H1 (cell line): Measurements from ENCODE around the gene SLU7. TPM values are rescaled to one million over a fixed set of nuclear protein-coding genes. Genes with fewer than 3 reads are reported as not detected.

Experiments used
- CTCF ChIA-PET: fragments of 300-600 bp; sonication (Branson Sonifier 250); formaldehyde crosslinking; loops from one replicate; lab custom pipeline; 2021; ENCODE audit not compliant: partially characterized antibody; lab: Charles Lee
- POLR2A ChIA-PET: fragments of 300-600 bp; sonication (Branson Sonifier 250); formaldehyde crosslinking; loops from one replicate; lab custom pipeline; 2021; ENCODE audit warnings: inconsistent platforms; ENCODE audit not compliant: partially characterized antibody; lab: Charles Lee
- DNase-seq, 2 experiments: peaks; one replicate each; pipeline versions ENCODE4 v3.0.0 to v3.0.0-alpha.2; 2010 to 2022; ENCODE audit warnings: low spot score in 2 of 2, low read depth in 1 of 2, mixed read lengths in 1 of 2
- FAIRE-seq: peaks from 2 replicates; lab custom pipeline; 2011; peaks lifted over from hg19 to GRCh38; lab: Jason Lieb, UNC
- H2AFZ ChIP-seq: 2 replicates; pipeline ENCODE4 v1.8.1; 2012; ENCODE audit warnings: low read length, inconsistent platforms
- H2AK5ac ChIP-seq: 2 replicates; pipeline ENCODE4 v1.6.1; 2013; ENCODE audit warnings: low read depth, low read length
- H2BK120ac ChIP-seq: replicated peaks from 2 replicates; pipeline ENCODE3; 2013; ENCODE audit warnings: low read depth, low read length, inconsistent platforms
- H2BK12ac ChIP-seq: 2 replicates; pipeline ENCODE4 v1.6.1; 2013; ENCODE audit warnings: low read depth, low read length
- H2BK15ac ChIP-seq: 2 replicates; pipeline ENCODE4 v1.6.1; 2013; ENCODE audit warnings: low read length
- H2BK20ac ChIP-seq: 2 replicates; pipeline ENCODE4 v1.6.1; 2013; ENCODE audit warnings: low read length
- H2BK5ac ChIP-seq: 2 replicates; pipeline ENCODE4 v1.6.1; 2013; ENCODE audit warnings: low read depth, low read length
- H3K14ac ChIP-seq: 2 replicates; pipeline ENCODE4 v1.6.1; 2013; ENCODE audit warnings: inconsistent platforms; ENCODE audit not compliant: insufficient read length
- H3K18ac ChIP-seq: 2 replicates; pipeline ENCODE4 v1.6.1; 2013; ENCODE audit warnings: low read length; ENCODE audit errors: extremely low read depth
- H3K23ac ChIP-seq: 2 replicates; pipeline ENCODE4 v1.6.1; 2013; ENCODE audit warnings: inconsistent platforms; ENCODE audit not compliant: insufficient read length
- H3K23me2 ChIP-seq: 2 replicates; pipeline ENCODE4 v1.6.1; 2013; ENCODE audit warnings: low read depth, low read length
- H3K27ac ChIP-seq: 2 replicates; pipeline ENCODE4 v1.6.1; 2011; ENCODE audit warnings: low read depth, low read length, inconsistent platforms
- H3K27me3 ChIP-seq, 4 experiments: replicated peaks in 1 of 4; 1 replicate in 1 of 4; 2 replicates in 3 of 4; pipeline versions ENCODE4 v1.6.1 to v1.8.1; 2011 to 2013; ENCODE audit warnings: low read length in 3 of 4, mild to moderate bottlenecking in 3 of 4, inconsistent platforms in 2 of 4, mixed read lengths in 2 of 4, moderate library complexity in 1 of 4; ENCODE audit not compliant: control insufficient read depth in 3 of 4, insufficient read depth in 3 of 4; ENCODE audit errors: extremely low read depth in 1 of 4
- H3K36me3 ChIP-seq, 4 experiments: 2 replicates each; pipeline versions ENCODE4 v1.6.1 to v1.8.1; 2011 to 2013; ENCODE audit warnings: mild to moderate bottlenecking in 4 of 4, low read length in 3 of 4, moderate library complexity in 2 of 4, control low read depth in 1 of 4, inconsistent platforms in 1 of 4; ENCODE audit not compliant: insufficient read depth in 4 of 4, control insufficient read depth in 2 of 4
- H3K4ac ChIP-seq: replicated peaks from 2 replicates; pipeline ENCODE3; 2013; ENCODE audit warnings: low read length, low read depth, mixed read lengths, inconsistent platforms; ENCODE audit not compliant: insufficient read length
- H3K4me1 ChIP-seq, 4 experiments: replicated peaks in 1 of 4; 1 replicate in 1 of 4; 2 replicates in 3 of 4; pipeline versions ENCODE4 v1.6.1 to v1.8.1; 2011 to 2013; ENCODE audit warnings: low read length in 3 of 4, inconsistent platforms in 2 of 4, mixed read lengths in 1 of 4; ENCODE audit not compliant: insufficient read depth in 4 of 4, control insufficient read depth in 3 of 4
- H3K4me2 ChIP-seq, 2 experiments: 2 replicates each; pipeline versions ENCODE4 v1.6.1 to v1.8.1; 2011 to 2013; ENCODE audit warnings: low read depth in 2 of 2, low read length in 2 of 2, control low read depth in 1 of 2, inconsistent platforms in 1 of 2, mild to moderate bottlenecking in 1 of 2; ENCODE audit not compliant: insufficient read depth in 1 of 2
- H3K4me3 ChIP-seq, 4 experiments: fragments of 200-600, 300-600 bp in 1 of 4; sonication (generic), shearing (Covaris generic), sonication (Bioruptor Twin) in 1 of 4; 2 replicates each; pipeline versions ENCODE4 v1.5.1 to v1.8.1; 2011 to 2016; ENCODE audit warnings: low read length in 4 of 4, low read depth in 3 of 4, control low read depth in 2 of 4, inconsistent platforms in 2 of 4, mild to moderate bottlenecking in 2 of 4, mixed read lengths in 1 of 4, moderate library complexity in 1 of 4; ENCODE audit not compliant: insufficient read depth in 2 of 4; ENCODE audit errors: extremely low read depth in 1 of 4
- H3K56ac ChIP-seq: replicated peaks from 2 replicates; pipeline ENCODE3; 2013; ENCODE audit warnings: low read depth, mild to moderate bottlenecking, mixed read lengths, low read length, inconsistent platforms; ENCODE audit not compliant: insufficient read length
- H3K79me1 ChIP-seq: 2 replicates; pipeline ENCODE4 v1.6.1; 2013; ENCODE audit warnings: low read depth, low read length, control low read depth
- H3K79me2 ChIP-seq, 2 experiments: 2 replicates each; pipeline versions ENCODE4 v1.6.1 to v1.8.1; 2012 to 2013; ENCODE audit warnings: low read length in 2 of 2, mild to moderate bottlenecking in 2 of 2, inconsistent platforms in 1 of 2; ENCODE audit not compliant: insufficient read depth in 2 of 2, control insufficient read depth in 1 of 2
- H3K9ac ChIP-seq, 4 experiments: replicated peaks in 1 of 4; 1 replicate in 1 of 4; 2 replicates in 3 of 4; pipeline versions ENCODE4 v1.6.1 to v1.8.1; 2011 to 2013; ENCODE audit warnings: low read depth in 3 of 4, low read length in 3 of 4, control low read depth in 2 of 4, mild to moderate bottlenecking in 2 of 4, moderate library complexity in 2 of 4, inconsistent platforms in 1 of 4; ENCODE audit errors: extremely low read depth in 1 of 4
- H3K9me3 ChIP-seq, 2 experiments: 2 replicates each; pipeline versions ENCODE4 v1.6.1 to v1.8.1; 2012 to 2013; ENCODE audit warnings: mild to moderate bottlenecking in 2 of 2, moderate library complexity in 2 of 2, control low read depth in 1 of 2, inconsistent platforms in 1 of 2, low read depth in 1 of 2, low read length in 1 of 2, mixed read lengths in 1 of 2; ENCODE audit not compliant: insufficient read depth in 2 of 2
- H4K20me1 ChIP-seq, 2 experiments: replicated peaks in 1 of 2; 2 replicates each; pipeline versions ENCODE3 to v1.8.1; 2011 to 2013; ENCODE audit warnings: inconsistent platforms in 2 of 2, low read length in 2 of 2, mild to moderate bottlenecking in 1 of 2; ENCODE audit not compliant: insufficient read depth in 2 of 2, control insufficient read depth in 1 of 2
- H4K5ac ChIP-seq: 2 replicates; pipeline ENCODE4 v1.6.1; 2013; ENCODE audit warnings: low read length, low read depth, mixed read lengths, inconsistent platforms; ENCODE audit not compliant: insufficient read length
- H4K8ac ChIP-seq: 2 replicates; pipeline ENCODE4 v1.8.0; 2013; ENCODE audit warnings: mild to moderate bottlenecking, moderate library complexity, low read length, inconsistent platforms; ENCODE audit not compliant: insufficient read depth; ENCODE audit errors: extremely low read depth
- H4K91ac ChIP-seq: replicated peaks from 2 replicates; pipeline ENCODE3; 2013; ENCODE audit warnings: low read length, mixed read lengths, inconsistent platforms; ENCODE audit not compliant: insufficient read length
- ATF2 ChIP-seq: IDR thresholded peaks from 2 replicates; pipeline ENCODE4 v1.6.1; 2012; ENCODE audit warnings: low read length, inconsistent platforms
- CTBP2 ChIP-seq: IDR thresholded peaks from 2 replicates; pipeline ENCODE4 v1.7.0; 2011; ENCODE audit warnings: borderline replicate concordance, mild to moderate bottlenecking, moderate library complexity, mixed read lengths, low read length; ENCODE audit not compliant: insufficient read depth, insufficient read length
- EGR1 ChIP-seq: IDR thresholded peaks from 2 replicates; pipeline ENCODE4 v1.6.1; 2011; ENCODE audit warnings: low read depth, low read length, borderline replicate concordance
- FOSL1 ChIP-seq: IDR thresholded peaks from 2 replicates; pipeline ENCODE4 v1.6.1; 2011; ENCODE audit warnings: mild to moderate bottlenecking, low read depth, low read length, moderate library complexity; ENCODE audit not compliant: insufficient read depth
- KDM1A ChIP-seq: fragments of 200-600, 300-600 bp; sonication (generic); IDR thresholded peaks from 2 replicates; pipeline ENCODE4 v1.7.1; 2016; ENCODE audit warnings: mild to moderate bottlenecking, low read length, borderline replicate concordance
- SP4 ChIP-seq: IDR thresholded peaks from 2 replicates; pipeline ENCODE4 v1.6.1; 2012; ENCODE audit warnings: low read length, inconsistent platforms
- SUZ12 ChIP-seq: fragments of 200-600 bp; sonication (generic); IDR thresholded peaks from 2 replicates; pipeline ENCODE4 v1.6.1; 2012; ENCODE audit warnings: mild to moderate bottlenecking, inconsistent platforms, low read length, moderate library complexity, mixed read lengths
- USF2 ChIP-seq: IDR thresholded peaks from 2 replicates; pipeline ENCODE4 v1.6.1; 2011; ENCODE audit warnings: low read length, improper control_type of control experiment
- WGBS, 2 experiments: shearing (Covaris generic) in 1 of 2; methylation state at CpG; one replicate each; pipeline versions ENCODE4 v1.1.6 to v1.1.7; 2013 to 2015; ENCODE audit warnings: low lambda C conversion rate in 2 of 2, mixed read lengths in 2 of 2, inconsistent platforms in 1 of 2, low coverage in 1 of 2, missing lambda C conversion rate in 1 of 2; ENCODE audit not compliant: insufficient replicate concordance in 2 of 2, insufficient coverage in 1 of 2, insufficient read length in 1 of 2; ENCODE audit errors: extremely low coverage in 1 of 2, missing lambda C conversion rate in 1 of 2; 5-methylcytosine and 5-hydroxymethylcytosine counted together
- polyA plus RNA-seq, 7 experiments: library from polyadenylated mRNA; depleted of rRNA in 3 of 7; stranded (reverse) in 5 of 7; unstranded in 2 of 7; fragments of >200 nt in 5 of 7; fragments of 200-250 nt in 2 of 7; gene quantifications; 1 replicate in 5 of 7; 2 replicates in 1 of 7; 4 replicates in 1 of 7; pipeline versions ENCODE4 v1.2.1 to v1.2.3, GENCODE V29; 2011 to 2013; ENCODE audit warnings: missing spikeins in 2 of 7, mixed read lengths in 2 of 7
- total RNA-seq: library from RNA; stranded (reverse); fragmentation: NEBNext Ultra II Directional; extraction: Animal tissue kit (Norgen Biotek cat#: 25700); gene quantifications from 2 replicates; pipeline ENCODE4 v1.2.1, GENCODE V29; 2021

The SLU7 gene
- total and polyA plus RNA-seq, 2 of the 8 experiments (the other 6 are each of a cell fraction or from before 2014, with no cell fraction given) = 6.0 to 34.1 TPM

- H2BK120ac ChIP-seq = no peak overlapping the region
- H3K9me3 ChIP-seq = no peaks in the 10 kb centered on the region
- no peak overlapping the region for H3K4me3 ChIP-seq
- CTCF ChIA-PET = interaction anchor here (0.6 to 6.2 kb wide), 7 partner anchors 17 to 346 kb away, joined by 3 to 81 read pairs (median 25); no protein-coding TSS in a partner anchor
- FAIRE-seq (no peak), DNase-seq (no peak)
- H4K91ac ChIP-seq = no peak overlapping the region
- H2BK12ac ChIP-seq = no peak overlapping the region
- no peak overlapping the region for H3K4me2 ChIP-seq
- POLR2A ChIA-PET = interaction anchor here (1.1 kb wide), 1 partner anchor 255 kb away, joined by 3 read pairs; no protein-coding TSS in a partner anchor
- H3K9ac ChIP-seq = no peak overlapping the region
- H2BK5ac ChIP-seq = no peak overlapping the region
- H3K4ac ChIP-seq = no peak overlapping the region
- WGBS, 2 experiments = 80% methylated on average over 1 of the region's 1 CpG; no CpG with 5 or more reads in 1 of the 2 experiments
- no peaks in the 10 kb centered on the region for H4K20me1 ChIP-seq
- H3K14ac ChIP-seq = no peak overlapping the region
- no peaks in the 10 kb centered on the region; the same call in 1 of the 2 replicates for H3K23me2 ChIP-seq
- H4K8ac ChIP-seq = no peak overlapping the region
- H3K56ac ChIP-seq = no peak overlapping the region
- no peak overlapping the region for H2BK15ac ChIP-seq
- H3K23ac ChIP-seq = no peak overlapping the region
- H3K27me3 ChIP-seq = no peaks in the 10 kb centered on the region
- no peak overlapping the region for H2BK20ac ChIP-seq
- H3K79me1 ChIP-seq = no peaks in the 10 kb centered on the region
- no peak overlapping the region for H3K18ac ChIP-seq
- H3K27ac ChIP-seq = no peak overlapping the region
- no peak overlapping the region for H2AK5ac ChIP-seq
- H3K36me3 ChIP-seq = no peaks in the 10 kb centered on the region
- no peaks in the 10 kb centered on the region for H3K79me2 ChIP-seq
- no peak overlapping the region for H4K5ac ChIP-seq
- H2AFZ ChIP-seq = no peak overlapping the region
- H3K4me1 ChIP-seq = no peaks in the 10 kb centered on the region
- TF ChIP-seq SUZ12 (no peak), USF2 (no peak), KDM1A (no peak), CTBP2 (no peak), SP4 (no peak), FOSL1 (no peak), ATF2 (no peak), EGR1 (no peak)
Measured at GRCh38 chr5:160441311-160441781, 22.5 kb upstream of the SLU7 start.
